ENCODE measurements around the gene CAPN8.

- TF ChIP-seq REST (IDR thresholded peaks at IDR 0.05; ENCODE audit: low read depth) (no peak), TAF1 (IDR thresholded peaks at IDR 0.05; ENCODE audit: low read depth) (no peak), CEBPB (IDR thresholded peaks at IDR 0.05) (no peak), CREB1 (IDR thresholded peaks at IDR 0.05; ENCODE audit: low read depth) (no peak), MAX (IDR thresholded peaks at IDR 0.05) (no peak), USF1 (IDR thresholded peaks at IDR 0.05) (no peak), EGR1 (IDR thresholded peaks at IDR 0.05) (no peak), EP300 (IDR thresholded peaks at IDR 0.05; ENCODE audit: borderline replicate concordance) (no peak), RAD21 (IDR thresholded peaks at IDR 0.05; ENCODE audit: low read depth) (no peak), FOXM1 (IDR thresholded peaks at IDR 0.05; ENCODE audit: borderline replicate concordance, low read depth) (no peak)
Observed at GRCh38 chr1:223549740-223550139, 115.8 kb downstream of the CAPN8 start.

All from Ishikawa (cell line).